PC-3 (cell line): Measurements from ENCODE around the gene RNF32. TPM values are rescaled to one million over a fixed set of nuclear protein-coding genes. Genes with fewer than 3 reads are reported as not detected.

Experiments
- ATAC-seq: fragments of 200-7000 bp; cut with Tn5 transposase; 2 replicates; pipeline ENCODE4 v1.9.1; 2020; ENCODE audit warnings: mild to moderate bottlenecking, moderate library complexity
- BruUV-seq: library from RNA; stranded (reverse); fragments of 400-500 nt; replicated peaks from 2 replicates; lab custom pipeline; 2021; lab: Mats Ljungman, UMichigan
- CTCF ChIA-PET: fragments of 300-600 bp; sonication (Branson Sonifier 250); formaldehyde crosslinking; loops from one replicate; lab custom pipeline; 2022; ENCODE audit warnings: antibody characterized with exemption; lab: Charles Lee
- POLR2A ChIA-PET: fragments of 300-600 bp; sonication (Branson Sonifier 250); formaldehyde crosslinking; loops from one replicate; lab custom pipeline; 2022; ENCODE audit warnings: antibody characterized with exemption; ENCODE audit not compliant: unreplicated experiment; lab: Charles Lee
- DNase-seq: peaks from one replicate; pipeline ENCODE4 v3.0.0-alpha.2; 2015
- H2AFZ ChIP-seq: fragments of 300-600 bp; sonication (generic); 2 replicates; pipeline ENCODE4 v1.6.0; 2016; ENCODE audit warnings: antibody characterized with exemption, low read length
- H3F3A ChIP-seq: fragments of 300-600 bp; sonication (generic); one replicate; pipeline ENCODE4 v1.6.0; 2017; ENCODE audit warnings: antibody characterized with exemption, low read length, control low read depth, mild to moderate bottlenecking; ENCODE audit not compliant: unreplicated experiment
- H3K27ac ChIP-seq: fragments of 300-600 bp; sonication (generic); 2 replicates; pipeline ENCODE4 v1.5.1; 2016; ENCODE audit warnings: mild to moderate bottlenecking, low read length
- H3K27me3 ChIP-seq: fragments of 300-600 bp; sonication (generic); 2 replicates; pipeline ENCODE4 v1.6.1; 2016; ENCODE audit warnings: low read length, mixed read lengths
- H3K36me3 ChIP-seq: fragments of 300-600 bp; sonication (generic); 2 replicates; pipeline ENCODE4 v1.6.1; 2016; ENCODE audit warnings: low read depth, mixed run types, low read length, mixed read lengths
- H3K4me1 ChIP-seq: fragments of 300-600 bp; sonication (generic); 2 replicates; pipeline ENCODE4 v1.5.1; 2016; ENCODE audit warnings: low read length; ENCODE audit not compliant: insufficient read depth
- H3K4me2 ChIP-seq: fragments of 300-600 bp; sonication (generic); 2 replicates; pipeline ENCODE4 v1.6.0; 2016; ENCODE audit warnings: low read length
- H3K4me3 ChIP-seq: fragments of 300-600 bp; sonication (generic); 2 replicates; pipeline ENCODE4 v1.5.1; 2016; ENCODE audit warnings: mild to moderate bottlenecking, low read length, mixed read lengths
- H3K79me2 ChIP-seq: fragments of 300-600 bp; sonication (generic); 2 replicates; pipeline ENCODE4 v1.6.1; 2017; ENCODE audit warnings: low read length, mixed read lengths
- H3K9ac ChIP-seq: fragments of 300-600 bp; sonication (generic); 2 replicates; pipeline ENCODE4 v1.6.0; 2016; ENCODE audit warnings: mild to moderate bottlenecking, low read length
- H3K9me2 ChIP-seq: fragments of 300-600 bp; sonication (generic); replicated peaks from 2 replicates; pipeline ENCODE4 v1.6.1; 2016; ENCODE audit warnings: mixed run types, low read length, mixed read lengths
- H3K9me3 ChIP-seq: fragments of 300-600 bp; sonication (generic); 2 replicates; pipeline ENCODE4 v1.6.1; 2016; ENCODE audit warnings: low read length, mixed read lengths
- H4K20me1 ChIP-seq: fragments of 300-600 bp; sonication (generic); 2 replicates; pipeline ENCODE4 v1.6.1; 2016; ENCODE audit warnings: low read length, mixed read lengths
- EZH2 ChIP-seq: fragments of 300-600 bp; sonication (generic); IDR thresholded peaks from one replicate; pipeline ENCODE4 v1.6.1; 2017; ENCODE audit warnings: antibody characterized with exemption, mild to moderate bottlenecking, low read length; ENCODE audit not compliant: unreplicated experiment
- EZH2phosphoT487 ChIP-seq: fragments of 300-600 bp; sonication (generic); IDR thresholded peaks from 2 replicates; pipeline ENCODE4 v1.6.1; 2018; ENCODE audit warnings: mild to moderate bottlenecking, antibody characterized with exemption, low read length, borderline replicate concordance
- intact Hi-C: fragments of 100-400 bp; cut with micrococcal nuclease; formaldehyde crosslinking; loops from 2 replicates; pipeline ENCODE4 v1.9.0; 2023
- total RNA-seq: library from RNA; depleted of rRNA; stranded (reverse); fragments of >200 nt; gene quantifications from 2 replicates; pipeline ENCODE4 v1.2.3, GENCODE V29; 2014
- TF ChIP-seq, protein P1 (sequence below): fragments of 300-600 bp; sonication (generic); conservative IDR thresholded peaks from 2 replicates; pipeline ENCODE4 v1.5.1; 2017; ENCODE audit warnings: antibody characterized with exemption, low read depth, mild to moderate bottlenecking, low read length

RNF32 gene
- total RNA-seq, 1 experiment from 2014 or later = 1.7 TPM

DNA sequence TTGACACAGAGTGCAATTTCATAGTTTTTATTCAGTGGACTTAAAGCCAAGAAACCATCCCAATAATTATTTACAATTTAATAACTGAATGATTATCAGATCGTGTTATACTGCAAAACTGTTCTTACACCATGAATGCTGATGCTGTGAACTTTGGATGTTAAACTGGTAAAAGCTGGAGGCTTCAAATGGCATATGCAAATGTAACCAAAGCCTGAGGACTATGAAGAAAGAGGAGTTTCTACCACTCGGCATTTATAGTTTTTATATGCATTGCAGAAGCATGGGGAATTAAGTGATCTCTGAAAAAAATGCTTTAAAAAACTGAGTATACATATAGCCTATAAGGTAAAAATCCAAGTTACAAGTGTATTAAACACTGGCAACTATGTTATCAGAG, 42.4 kb downstream of the RNF32 start:
- no peak for ATAC-seq
- CTCF ChIA-PET = no interaction called here
- H4K20me1 ChIP-seq = no peaks in the 10 kb centered on the region

DNA sequence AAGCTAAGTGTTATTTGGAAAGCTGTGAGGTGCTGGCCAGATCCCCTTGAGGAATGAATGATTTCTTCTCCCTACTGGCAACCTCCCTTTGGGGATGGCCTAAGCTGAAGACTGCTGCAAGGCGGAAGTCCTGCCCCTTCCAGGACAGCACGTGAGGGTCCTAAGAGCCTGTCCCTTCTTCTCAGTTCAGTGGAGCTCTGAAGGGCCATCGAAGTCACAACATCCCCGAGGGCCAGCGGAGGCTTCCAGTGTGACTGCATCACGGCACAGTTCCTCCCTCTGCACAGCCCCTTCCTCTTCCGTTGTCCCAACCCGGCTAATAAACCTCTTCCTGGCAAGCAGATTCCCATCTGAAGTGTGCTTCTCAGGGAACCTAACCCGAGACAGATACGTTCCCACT, 43.7 kb downstream of the RNF32 start:
- no peak overlapping the region for H3K9ac ChIP-seq
- ChIA-PET POLR2A (no interaction called here), CTCF (no interaction called here)
- H2AFZ ChIP-seq = no peak overlapping the region
- ATAC-seq = no peak
- no peaks in the 10 kb centered on the region for H3K79me2 ChIP-seq
- no peaks in the 10 kb centered on the region for H3F3A ChIP-seq
- no peak overlapping the region for H3K27ac ChIP-seq
- DNase-seq = no peak
- no peaks in the 10 kb centered on the region; the same call in 1 of the 2 replicates for H3K36me3 ChIP-seq
- H4K20me1 ChIP-seq = no peaks in the 10 kb centered on the region
- TF ChIP-seq EZH2phosphoT487 = no peak
- TF ChIP-seq, protein P1, sequence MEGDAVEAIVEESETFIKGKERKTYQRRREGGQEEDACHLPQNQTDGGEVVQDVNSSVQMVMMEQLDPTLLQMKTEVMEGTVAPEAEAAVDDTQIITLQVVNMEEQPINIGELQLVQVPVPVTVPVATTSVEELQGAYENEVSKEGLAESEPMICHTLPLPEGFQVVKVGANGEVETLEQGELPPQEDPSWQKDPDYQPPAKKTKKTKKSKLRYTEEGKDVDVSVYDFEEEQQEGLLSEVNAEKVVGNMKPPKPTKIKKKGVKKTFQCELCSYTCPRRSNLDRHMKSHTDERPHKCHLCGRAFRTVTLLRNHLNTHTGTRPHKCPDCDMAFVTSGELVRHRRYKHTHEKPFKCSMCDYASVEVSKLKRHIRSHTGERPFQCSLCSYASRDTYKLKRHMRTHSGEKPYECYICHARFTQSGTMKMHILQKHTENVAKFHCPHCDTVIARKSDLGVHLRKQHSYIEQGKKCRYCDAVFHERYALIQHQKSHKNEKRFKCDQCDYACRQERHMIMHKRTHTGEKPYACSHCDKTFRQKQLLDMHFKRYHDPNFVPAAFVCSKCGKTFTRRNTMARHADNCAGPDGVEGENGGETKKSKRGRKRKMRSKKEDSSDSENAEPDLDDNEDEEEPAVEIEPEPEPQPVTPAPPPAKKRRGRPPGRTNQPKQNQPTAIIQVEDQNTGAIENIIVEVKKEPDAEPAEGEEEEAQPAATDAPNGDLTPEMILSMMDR = no peak
- no peak for TF ChIP-seq EZH2
- no peaks in the 10 kb centered on the region for H3K27me3 ChIP-seq
- no peaks in the 10 kb centered on the region for H3K4me1 ChIP-seq
- no peaks in the 10 kb centered on the region for H3K9me2 ChIP-seq
- H3K9me3 ChIP-seq = no peaks in the 10 kb centered on the region
- H3K4me2 ChIP-seq = no peak overlapping the region
- intact Hi-C loops = no loop called here
- no TSS peak for BruUV-seq
- H3K4me3 ChIP-seq = no peak overlapping the region

More for the DNA sequence above, 42.4 kb downstream of the RNF32 start:
- H2AFZ ChIP-seq = no peak overlapping the region
- H3K27me3 ChIP-seq = no peaks in the 10 kb centered on the region
- intact Hi-C loops = no loop called here
- H3K9ac ChIP-seq = no peak overlapping the region
- POLR2A ChIA-PET = no interaction called here
- no peak for DNase-seq
- H3K4me2 ChIP-seq = no peak overlapping the region
- H3K9me2 ChIP-seq = no peaks in the 10 kb centered on the region
- no peaks in the 10 kb centered on the region for H3K9me3 ChIP-seq
- no peaks in the 10 kb centered on the region; the same call in 1 of the 2 replicates for H3K36me3 ChIP-seq
- TF ChIP-seq, protein P1 = no peak
- no peak for TF ChIP-seq EZH2
- TF ChIP-seq EZH2phosphoT487 = no peak
- no TSS peak for BruUV-seq
- no peak overlapping the region for H3K27ac ChIP-seq
- no peak overlapping the region for H3K4me3 ChIP-seq
- H3F3A ChIP-seq = no peaks in the 10 kb centered on the region
- H3K4me1 ChIP-seq = no peaks in the 10 kb centered on the region
- no peaks in the 10 kb centered on the region for H3K79me2 ChIP-seq

DNA sequence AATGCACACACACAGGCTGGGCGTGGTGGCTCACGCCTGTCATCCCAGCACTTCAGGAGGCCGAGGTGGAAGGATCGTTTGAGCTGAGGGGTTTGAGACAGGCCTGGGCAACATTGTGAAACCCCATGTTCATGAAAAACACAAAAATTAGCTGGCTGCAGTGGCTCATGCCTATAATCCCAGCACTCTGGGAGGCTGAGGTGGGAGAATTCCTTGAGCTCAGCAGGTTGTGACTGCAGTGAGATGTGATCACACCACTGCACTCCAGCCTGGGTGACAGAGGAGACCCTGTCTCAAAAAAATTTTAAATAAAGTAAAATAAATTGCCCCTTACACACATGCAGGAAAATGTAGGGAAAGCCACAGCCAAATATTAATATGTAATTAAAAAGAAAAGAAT, 44.1 kb downstream of the RNF32 start:
- intact Hi-C loops = no loop called here
- Histone ChIP-seq H3K9me3 (no peaks in the 10 kb centered on the region), H3K4me1 (no peaks in the 10 kb centered on the region), H3K27ac (no peak overlapping the region), H3K9me2 (no peaks in the 10 kb centered on the region), H4K20me1 (no peaks in the 10 kb centered on the region), H3K9ac (no peak overlapping the region), H2AFZ (no peak overlapping the region), H3K4me2 (no peak overlapping the region), H3K27me3 (no peaks in the 10 kb centered on the region), H3K4me3 (no peak overlapping the region), H3K36me3 (no peaks in the 10 kb centered on the region; the same call in 1 of the 2 replicates), H3K79me2 (no peaks in the 10 kb centered on the region), H3F3A (no peaks in the 10 kb centered on the region)
- DNase-seq (no peak), ATAC-seq (no peak)
- no peak for TF ChIP-seq EZH2
- TF ChIP-seq, protein P1 = no peak
- no peak for TF ChIP-seq EZH2phosphoT487
- ChIA-PET CTCF (interaction anchor here (0.6 kb wide), 1 partner anchor 103 kb away, joined by 3 read pairs; no protein-coding TSS in a partner anchor), POLR2A (no interaction called here)
- BruUV-seq = no TSS peak
